SU-DHL-6 (cell line): ENCODE measurements around the gene NNMT.

ENCODE experiments used
- H2AFZ ChIP-seq: fragments of 200-600 bp; sonication (generic); 2 replicates; pipeline ENCODE4 v1.6.1; 2014; ENCODE audit warnings: low read depth, mild to moderate bottlenecking, moderate library complexity, mixed read lengths, antibody characterized with exemption, low read length; ENCODE audit not compliant: severe bottlenecking
- H3F3A ChIP-seq: fragments of 200-600 bp; shearing (Covaris generic); 2 replicates; pipeline ENCODE4 v1.6.0; 2016; ENCODE audit warnings: antibody characterized with exemption, mild to moderate bottlenecking; ENCODE audit not compliant: insufficient read depth
- H3K27ac ChIP-seq: fragments of 200-600 bp; sonication (generic); 2 replicates; pipeline ENCODE4 v1.5.1; 2016; ENCODE audit warnings: low read depth, mild to moderate bottlenecking, low read length, moderate library complexity, mixed read lengths
- H3K27me3 ChIP-seq: fragments of 200-600 bp; sonication (generic), shearing (Covaris generic); 2 replicates; pipeline ENCODE4 v1.6.0; 2014; ENCODE audit warnings: mild to moderate bottlenecking, low read length
- H3K36me3 ChIP-seq: fragments of 200-600 bp; sonication (generic); 2 replicates; pipeline ENCODE4 v1.6.1; 2014; ENCODE audit warnings: mild to moderate bottlenecking, low read length, mixed read lengths
- H3K4me2 ChIP-seq: fragments of 300-600, 200-600 bp; shearing (Covaris generic), sonication (generic); 2 replicates; pipeline ENCODE4 v1.6.0; 2014; ENCODE audit warnings: low read length, low read depth, mild to moderate bottlenecking; ENCODE audit not compliant: poor library complexity, severe bottlenecking
- H3K4me3 ChIP-seq: fragments of 200-600 bp; sonication (generic); 2 replicates; pipeline ENCODE4 v1.5.1; 2014; ENCODE audit warnings: antibody characterized with exemption, low read length, mild to moderate bottlenecking, mixed read lengths; ENCODE audit not compliant: insufficient read depth, poor library complexity, severe bottlenecking
- H3K79me2 ChIP-seq: fragments of 200-600 bp; sonication (generic); 2 replicates; pipeline ENCODE4 v1.6.1; 2014; ENCODE audit warnings: mild to moderate bottlenecking, low read length, moderate library complexity; ENCODE audit not compliant: insufficient read depth
- H3K9ac ChIP-seq: fragments of 200-600 bp; sonication (generic); 2 replicates; pipeline ENCODE4 v1.7.0; 2014; ENCODE audit warnings: mild to moderate bottlenecking, low read length
- H3K9me2 ChIP-seq: fragments of 200-600 bp; sonication (generic); replicated peaks from 2 replicates; pipeline ENCODE4 v1.6.1; 2014; ENCODE audit warnings: low read length; ENCODE audit not compliant: insufficient read depth
- H3K9me3 ChIP-seq: fragments of 200-600 bp; sonication (generic); 2 replicates; pipeline ENCODE4 v1.6.1; 2014; ENCODE audit warnings: low read length, mixed read lengths; ENCODE audit not compliant: insufficient read depth
- H4K20me1 ChIP-seq: fragments of 200-600 bp; sonication (generic); 2 replicates; pipeline ENCODE4 v1.6.1; 2014; ENCODE audit warnings: low read depth, mild to moderate bottlenecking, antibody characterized with exemption, low read length, moderate library complexity, mixed read lengths
- CTCF ChIP-seq: fragments of 200-600 bp; sonication (generic); IDR thresholded peaks from one replicate; pipeline ENCODE4 v1.5.1; 2017; ENCODE audit warnings: antibody characterized with exemption, mild to moderate bottlenecking, low read length, moderate library complexity; ENCODE audit not compliant: insufficient read depth, poor library complexity, severe bottlenecking
- EZH2phosphoT487 ChIP-seq: fragments of 200-600 bp; sonication (generic), shearing (Covaris generic); conservative IDR thresholded peaks from 2 replicates; pipeline ENCODE4 v1.6.1; 2018; ENCODE audit warnings: mild to moderate bottlenecking, antibody characterized with exemption, low read length, moderate library complexity, mixed read lengths

The NNMT gene

DNA sequence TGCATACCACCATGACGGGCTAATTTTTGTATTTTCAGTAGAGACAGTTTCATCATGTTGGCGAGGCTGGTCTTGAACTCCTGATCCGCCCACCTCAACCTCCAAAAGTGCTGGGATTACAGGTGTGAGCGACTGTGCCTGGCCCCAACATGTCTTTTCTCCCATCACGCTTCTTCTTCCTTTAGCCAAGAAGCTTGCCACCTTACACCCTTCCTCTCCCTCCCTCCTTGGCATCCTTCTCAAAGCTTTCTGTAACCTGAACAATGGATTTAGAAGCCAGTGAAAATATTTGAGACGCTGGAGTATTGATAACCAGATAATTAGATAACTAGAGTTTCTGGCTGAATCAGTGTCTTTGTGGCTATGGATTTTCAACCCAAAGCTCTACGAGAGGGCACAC is 11.3 kb upstream of the NNMT start:
- no peak overlapping the region for H3K9ac ChIP-seq
- no peaks in the 10 kb centered on the region for H3K9me3 ChIP-seq
- no peaks in the 10 kb centered on the region for H3K79me2 ChIP-seq
- no peak overlapping the region for H3K27ac ChIP-seq
- no peaks in the 10 kb centered on the region for H3K27me3 ChIP-seq
- H3K36me3 ChIP-seq, result no peaks in the 10 kb centered on the region
- H3F3A ChIP-seq, result no peaks in the 10 kb centered on the region
- no peak for TF ChIP-seq CTCF
- no peak for TF ChIP-seq EZH2phosphoT487
- H3K4me2 ChIP-seq, result no peak overlapping the region
- H3K4me3 ChIP-seq, result no peak overlapping the region
- no peaks in the 10 kb centered on the region for H4K20me1 ChIP-seq
- no peaks in the 10 kb centered on the region for H3K9me2 ChIP-seq
- no peak overlapping the region for H2AFZ ChIP-seq

GRCh38 chr11:114285599-114285998 is 10.6 kb upstream of the NNMT start:
- Histone ChIP-seq H3K9me3 (no peaks in the 10 kb centered on the region), H3K9me2 (no peaks in the 10 kb centered on the region), H3K27me3 (0 out of 2 replicates have a peak, but pooled peaks cover 3% of the 10 kb centered on the region), H2AFZ (no peak overlapping the region), H3K9ac (no peak overlapping the region), H3K4me3 (no peak overlapping the region), H3K27ac (no peak overlapping the region), H3K79me2 (no peaks in the 10 kb centered on the region), H3K36me3 (no peaks in the 10 kb centered on the region), H3F3A (no peaks in the 10 kb centered on the region), H4K20me1 (no peaks in the 10 kb centered on the region), H3K4me2 (no peak overlapping the region)
- TF ChIP-seq EZH2phosphoT487, result no peak
- TF ChIP-seq CTCF, result no peak

DNA sequence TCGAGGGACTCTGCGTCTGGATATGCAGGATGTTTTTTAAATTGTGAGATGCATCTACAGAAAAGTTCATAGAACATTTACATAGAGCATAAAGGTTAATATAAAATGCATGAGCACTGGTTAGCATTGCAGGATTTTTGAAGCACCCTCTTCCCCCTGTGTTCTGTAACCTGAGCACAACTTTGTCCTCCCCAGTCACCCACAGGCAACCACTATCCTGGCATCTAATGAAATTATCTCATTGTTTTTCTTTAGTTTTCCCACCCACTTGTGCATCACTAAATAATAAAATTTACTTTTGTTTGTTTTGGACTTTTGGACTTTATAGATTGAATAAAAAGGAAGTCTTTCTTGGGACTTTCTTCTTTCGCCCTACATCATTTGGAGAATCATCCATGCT is 10.0 kb upstream of the NNMT start:
- no peaks in the 10 kb centered on the region for H3F3A ChIP-seq
- H3K9me2 ChIP-seq, result no peaks in the 10 kb centered on the region
- H3K79me2 ChIP-seq, result no peaks in the 10 kb centered on the region
- H3K4me2 ChIP-seq, result no peak overlapping the region
- no peaks in the 10 kb centered on the region for H3K36me3 ChIP-seq
- no peaks in the 10 kb centered on the region for H3K9me3 ChIP-seq
- TF ChIP-seq EZH2phosphoT487 (no peak), CTCF (no peak)
- no peak overlapping the region for H3K4me3 ChIP-seq
- H2AFZ ChIP-seq, result no peak overlapping the region
- no peak overlapping the region for H3K27ac ChIP-seq
- no peaks in the 10 kb centered on the region for H4K20me1 ChIP-seq
- no peak overlapping the region for H3K9ac ChIP-seq
- 0 out of 2 replicates have a peak, but pooled peaks cover 3% of the 10 kb centered on the region for H3K27me3 ChIP-seq
